ENCODE data around the gene ANKRD22. TPM values are rescaled to one million over a fixed set of nuclear protein-coding genes. Genes with fewer than 3 reads are reported as not detected.

Gene ANKRD22
- total and polyA plus RNA-seq, 2 donors from 2014 or later: 3.6 to 6.5 TPM

DNA sequence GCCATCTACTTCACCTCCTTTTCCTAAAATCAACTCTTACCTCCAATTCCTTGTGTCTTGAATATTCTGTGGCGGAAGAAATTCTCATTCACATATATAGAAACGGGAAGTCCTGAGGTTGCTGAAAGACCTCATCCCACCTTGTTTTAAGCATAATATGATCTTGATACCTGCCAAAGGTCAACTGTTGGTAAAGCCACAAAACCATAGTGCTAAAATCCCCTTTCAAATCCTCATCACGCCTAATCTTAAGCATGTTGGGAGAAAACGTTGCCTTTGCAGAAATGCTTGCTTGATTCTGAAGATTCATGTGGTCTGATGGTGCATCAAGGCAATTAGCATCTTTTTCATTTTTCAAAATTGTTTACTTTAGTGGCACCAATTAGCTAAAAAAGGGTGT, 8.5 kb downstream of the ANKRD22 start:
- Histone ChIP-seq H3K36me3 (ENCODE audit: control insufficient read depth in 2 of 3, insufficient read depth in 3 of 3, low read length in 3 of 3) (no peaks in the 10 kb centered on the region), H3K9me3 (ENCODE audit: control insufficient read depth in 2 of 3, insufficient read depth in 1 of 3, low read length in 3 of 3) (no peaks in the 10 kb centered on the region), H3K4me3 (ENCODE audit: low read length in 3 of 3) (no peak overlapping the region), H3K27me3 (ENCODE audit: control insufficient read depth, insufficient read depth, low read length) (no peaks in the 10 kb centered on the region), H3K4me1 (ENCODE audit: control insufficient read depth in 2 of 3, insufficient read depth in 2 of 3, low read depth in 1 of 3, low read length in 3 of 3) (no peaks in the 10 kb centered on the region), H3K9ac (ENCODE audit: low read length in 3 of 3) (no peak overlapping the region), H3K27ac (ENCODE audit: low read depth in 2 of 2, low read length in 2 of 2) (no peak overlapping the region)
- FAIRE-seq (no peak), DNase-seq (no peak)
- TF ChIP-seq, protein P1, sequence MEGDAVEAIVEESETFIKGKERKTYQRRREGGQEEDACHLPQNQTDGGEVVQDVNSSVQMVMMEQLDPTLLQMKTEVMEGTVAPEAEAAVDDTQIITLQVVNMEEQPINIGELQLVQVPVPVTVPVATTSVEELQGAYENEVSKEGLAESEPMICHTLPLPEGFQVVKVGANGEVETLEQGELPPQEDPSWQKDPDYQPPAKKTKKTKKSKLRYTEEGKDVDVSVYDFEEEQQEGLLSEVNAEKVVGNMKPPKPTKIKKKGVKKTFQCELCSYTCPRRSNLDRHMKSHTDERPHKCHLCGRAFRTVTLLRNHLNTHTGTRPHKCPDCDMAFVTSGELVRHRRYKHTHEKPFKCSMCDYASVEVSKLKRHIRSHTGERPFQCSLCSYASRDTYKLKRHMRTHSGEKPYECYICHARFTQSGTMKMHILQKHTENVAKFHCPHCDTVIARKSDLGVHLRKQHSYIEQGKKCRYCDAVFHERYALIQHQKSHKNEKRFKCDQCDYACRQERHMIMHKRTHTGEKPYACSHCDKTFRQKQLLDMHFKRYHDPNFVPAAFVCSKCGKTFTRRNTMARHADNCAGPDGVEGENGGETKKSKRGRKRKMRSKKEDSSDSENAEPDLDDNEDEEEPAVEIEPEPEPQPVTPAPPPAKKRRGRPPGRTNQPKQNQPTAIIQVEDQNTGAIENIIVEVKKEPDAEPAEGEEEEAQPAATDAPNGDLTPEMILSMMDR (IDR thresholded peaks at IDR 0.05; ENCODE audit: borderline replicate concordance, extremely low read depth, insufficient read depth): no peak
- intact Hi-C loops (cut with DNase I): no loop called here

DNA sequence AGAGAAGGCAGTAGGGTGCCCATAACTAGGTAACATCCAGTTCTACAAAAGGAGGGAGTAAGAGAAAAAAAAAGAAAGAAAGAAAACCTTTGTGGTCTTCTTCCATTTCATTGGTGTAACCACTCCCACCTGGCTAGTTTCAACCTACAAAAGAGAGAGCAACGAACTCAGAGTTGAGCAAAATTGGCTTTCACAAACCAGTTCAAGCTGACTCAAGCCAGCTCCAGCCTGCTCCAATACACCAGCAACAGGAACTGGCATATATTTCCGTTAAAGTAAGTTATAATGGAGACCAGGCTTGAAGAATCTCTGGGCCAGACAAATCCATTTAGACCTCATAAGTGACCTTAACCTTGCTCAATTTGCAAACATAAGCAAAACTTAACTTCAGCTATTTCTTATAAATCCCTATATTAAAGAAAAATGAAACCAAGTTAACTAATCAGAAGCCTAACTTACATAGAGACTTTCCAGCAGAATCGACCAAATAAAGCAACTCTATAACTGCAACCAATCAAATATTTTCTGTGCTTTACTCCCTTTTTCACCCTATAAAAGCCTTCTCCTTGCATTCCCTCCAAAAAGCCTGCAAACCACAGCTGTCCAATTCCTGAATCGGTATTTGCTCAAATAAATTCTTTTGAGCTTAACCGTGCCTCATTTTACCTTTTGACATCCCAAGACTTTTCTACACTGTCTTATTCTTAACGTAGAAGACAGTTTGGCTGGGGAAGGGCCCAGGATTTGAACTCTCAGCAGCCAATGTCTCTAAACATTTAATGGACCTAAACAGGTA, 10.1 kb downstream of the ANKRD22 start:
- H3K4me3 ChIP-seq (ENCODE audit: low read length in 3 of 3): no peak overlapping the region
- H3K27me3 ChIP-seq (ENCODE audit: control insufficient read depth, insufficient read depth, low read length): no peaks in the 10 kb centered on the region
- H3K9ac ChIP-seq (ENCODE audit: low read length in 3 of 3): no peak overlapping the region
- TF ChIP-seq, protein P1 (IDR thresholded peaks at IDR 0.05; ENCODE audit: borderline replicate concordance, extremely low read depth, insufficient read depth): no peak
- H3K4me1 ChIP-seq (ENCODE audit: control insufficient read depth in 2 of 3, insufficient read depth in 2 of 3, low read depth in 1 of 3, low read length in 3 of 3): no peaks in the 10 kb centered on the region
- FAIRE-seq (no peak), DNase-seq (no peak)
- H3K9me3 ChIP-seq (ENCODE audit: control insufficient read depth in 2 of 3, insufficient read depth in 1 of 3, low read length in 3 of 3): no peaks in the 10 kb centered on the region
- intact Hi-C loops (cut with DNase I): no loop called here
- no peak overlapping the region for H3K27ac ChIP-seq (ENCODE audit: low read depth in 2 of 2, low read length in 2 of 2)
- no peaks in the 10 kb centered on the region for H3K36me3 ChIP-seq (ENCODE audit: control insufficient read depth in 2 of 3, insufficient read depth in 3 of 3, low read length in 3 of 3)

DNA sequence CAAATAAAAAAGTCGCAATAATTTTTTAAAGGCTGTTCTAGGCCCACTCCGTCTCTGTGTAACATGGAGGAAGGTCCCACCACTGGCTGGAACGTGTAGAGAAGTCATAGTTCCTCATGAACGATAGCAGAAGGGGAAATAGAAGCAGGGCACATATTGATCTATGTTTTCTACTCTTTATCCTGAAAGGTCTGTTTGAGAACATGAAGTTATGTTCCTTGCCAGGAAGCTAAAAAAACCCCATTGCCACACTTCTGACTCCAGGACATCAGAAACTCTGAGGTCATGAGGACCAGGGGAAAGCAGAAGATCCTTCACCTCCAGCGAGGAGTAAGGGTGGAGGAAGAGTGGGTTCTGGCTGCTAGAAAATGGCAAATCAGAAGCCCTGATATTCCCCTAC, 10.8 kb downstream of the ANKRD22 start:
- DNase-seq (no peak), FAIRE-seq (no peak)
- Histone ChIP-seq H3K4me1 (ENCODE audit: control insufficient read depth in 2 of 3, insufficient read depth in 2 of 3, low read depth in 1 of 3, low read length in 3 of 3) (no peaks in the 10 kb centered on the region), H3K36me3 (ENCODE audit: control insufficient read depth in 2 of 3, insufficient read depth in 3 of 3, low read length in 3 of 3) (no peaks in the 10 kb centered on the region), H3K27ac (ENCODE audit: low read depth in 2 of 2, low read length in 2 of 2) (no peak overlapping the region), H3K9ac (ENCODE audit: low read length in 3 of 3) (no peak overlapping the region), H3K27me3 (ENCODE audit: control insufficient read depth, insufficient read depth, low read length) (no peaks in the 10 kb centered on the region), H3K9me3 (ENCODE audit: control insufficient read depth in 2 of 3, insufficient read depth in 1 of 3, low read length in 3 of 3) (no peaks in the 10 kb centered on the region), H3K4me3 (ENCODE audit: low read length in 3 of 3) (no peak overlapping the region)
- intact Hi-C loops (cut with DNase I): no loop called here
- TF ChIP-seq, protein P1 (IDR thresholded peaks at IDR 0.05; ENCODE audit: borderline replicate concordance, extremely low read depth, insufficient read depth): no peak

Measured in kidney (tissue), 14 donors.